ENCODE results near the gene SMYD1.

The SMYD1 gene

DNA sequence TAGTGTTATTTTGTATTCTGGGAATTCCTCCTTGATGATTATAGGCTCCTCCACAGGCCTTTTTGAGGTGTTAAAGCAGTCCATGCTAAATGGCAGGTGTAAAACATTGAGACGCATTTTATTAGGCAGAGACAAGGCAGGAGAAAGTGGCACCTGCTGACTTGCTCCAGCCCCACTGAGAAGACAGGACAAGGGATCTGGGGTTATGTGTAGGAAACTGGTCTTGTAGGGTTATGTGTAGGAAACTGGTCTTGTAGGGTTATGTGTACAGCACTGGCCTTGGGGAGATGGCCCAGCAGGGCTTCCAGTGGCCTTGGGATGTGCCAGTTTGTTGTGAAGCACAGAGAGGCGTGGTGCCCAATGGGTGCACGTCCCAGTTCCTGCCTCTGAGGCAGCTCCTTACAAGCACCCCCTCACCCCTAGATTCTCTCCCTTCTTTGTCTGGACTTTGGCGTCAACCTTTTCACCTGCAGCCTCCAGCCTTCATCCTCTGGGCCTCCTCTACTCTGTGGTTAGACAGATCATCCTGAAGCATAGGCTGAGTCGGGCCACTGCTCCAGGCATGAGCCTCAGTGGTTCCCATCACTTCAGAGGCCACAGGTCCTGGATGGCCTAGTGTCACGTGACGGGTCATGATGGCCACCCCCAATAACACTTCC is 61.2 kb downstream of the SMYD1 start:
- TF ChIP-seq REST (IDR thresholded peaks at IDR 0.05; ENCODE audit: low read depth), result no peak
- TF ChIP-seq CEBPB (IDR thresholded peaks at IDR 0.05), result no peak
- TF ChIP-seq CREB1 (IDR thresholded peaks at IDR 0.05; ENCODE audit: low read depth), result no peak
- TF ChIP-seq USF1 (IDR thresholded peaks at IDR 0.05), result no peak
- TF ChIP-seq EGR1 (IDR thresholded peaks at IDR 0.05), result no peak
- no peak for TF ChIP-seq ZBTB7A (IDR thresholded peaks at IDR 0.05; ENCODE audit: low read depth)
- TF ChIP-seq TCF12 (IDR thresholded peaks at IDR 0.05; ENCODE audit: low read depth), result no peak
- no peak for TF ChIP-seq YY1 (IDR thresholded peaks at IDR 0.05; ENCODE audit: low read depth)
- no peak for TF ChIP-seq TAF1 (IDR thresholded peaks at IDR 0.05; ENCODE audit: low read depth)
- no peak for TF ChIP-seq TEAD4 (IDR thresholded peaks at IDR 0.05)

- TF ChIP-seq EP300 (IDR thresholded peaks at IDR 0.05; ENCODE audit: borderline replicate concordance) (no peak), MAX (IDR thresholded peaks at IDR 0.05) (no peak), TAF1 (IDR thresholded peaks at IDR 0.05; ENCODE audit: low read depth) (no peak), REST (IDR thresholded peaks at IDR 0.05; ENCODE audit: low read depth) (no peak), USF1 (IDR thresholded peaks at IDR 0.05) (no peak), ZBTB7A (IDR thresholded peaks at IDR 0.05; ENCODE audit: low read depth) (no peak), NFIC (IDR thresholded peaks at IDR 0.05) (no peak), RAD21 (IDR thresholded peaks at IDR 0.05; ENCODE audit: low read depth) (no peak), FOXM1 (IDR thresholded peaks at IDR 0.05; ENCODE audit: borderline replicate concordance, low read depth) (no peak), TEAD4 (IDR thresholded peaks at IDR 0.05) (no peak), CREB1 (IDR thresholded peaks at IDR 0.05; ENCODE audit: low read depth) (no peak), TCF12 (IDR thresholded peaks at IDR 0.05; ENCODE audit: low read depth) (no peak), CEBPB (IDR thresholded peaks at IDR 0.05) (no peak), EGR1 (IDR thresholded peaks at IDR 0.05) (no peak), YY1 (IDR thresholded peaks at IDR 0.05; ENCODE audit: low read depth) (no peak)
Observed at GRCh38 chr2:88129313-88129959, 61.8 kb downstream of the SMYD1 start.

GRCh38 chr2:88131201-88131998 is 63.8 kb downstream of the SMYD1 start:
- TF ChIP-seq USF1 (IDR thresholded peaks at IDR 0.05), result no peak
- TF ChIP-seq TEAD4 (IDR thresholded peaks at IDR 0.05), result no peak
- no peak for TF ChIP-seq TCF12 (IDR thresholded peaks at IDR 0.05; ENCODE audit: low read depth)

DNA sequence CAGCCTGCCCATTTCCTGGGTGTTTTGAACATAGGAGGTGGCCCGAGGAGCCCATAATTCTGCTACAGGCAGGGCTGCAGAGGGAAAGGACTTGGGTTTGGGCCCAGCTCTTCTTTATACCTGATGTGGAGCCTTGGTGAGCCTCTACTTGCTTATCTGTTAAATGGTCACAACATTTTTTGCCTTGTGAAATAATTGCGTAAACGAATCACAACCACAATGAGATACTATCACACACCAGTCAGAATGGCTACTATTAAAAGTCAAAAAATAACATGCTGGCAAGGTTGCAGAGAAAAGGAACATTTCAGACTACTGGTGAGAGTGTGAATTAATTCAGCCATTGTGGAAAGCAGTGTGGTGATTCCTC is 64.4 kb downstream of the SMYD1 start:
- TF ChIP-seq REST (IDR thresholded peaks at IDR 0.05; ENCODE audit: low read depth) (no peak), FOXM1 (IDR thresholded peaks at IDR 0.05; ENCODE audit: borderline replicate concordance, low read depth) (no peak), RAD21 (IDR thresholded peaks at IDR 0.05; ENCODE audit: low read depth) (no peak), CEBPB (IDR thresholded peaks at IDR 0.05) (no peak), ZBTB7A (IDR thresholded peaks at IDR 0.05; ENCODE audit: low read depth) (no peak), YY1 (IDR thresholded peaks at IDR 0.05; ENCODE audit: low read depth) (no peak), TEAD4 (IDR thresholded peaks at IDR 0.05) (no peak), EP300 (IDR thresholded peaks at IDR 0.05; ENCODE audit: borderline replicate concordance) (no peak), TAF1 (IDR thresholded peaks at IDR 0.05; ENCODE audit: low read depth) (no peak), CREB1 (IDR thresholded peaks at IDR 0.05; ENCODE audit: low read depth) (no peak), TCF12 (IDR thresholded peaks at IDR 0.05; ENCODE audit: low read depth) (no peak)
